ENCODE results near the gene POP4.

- TF ChIP-seq CTCF (IDR thresholded peaks at IDR 0.05) = no peak
- no peak for TF ChIP-seq EP300 (IDR thresholded peaks at IDR 0.05)
- TF ChIP-seq POLR2A (IDR thresholded peaks at IDR 0.05) = no peak
These were observed 18.5 kb upstream of the POP4 start for GRCh38 chr19:29587518-29587986.
